ENCODE results near the gene LRRC74A.

LRRC74A gene

DNA sequence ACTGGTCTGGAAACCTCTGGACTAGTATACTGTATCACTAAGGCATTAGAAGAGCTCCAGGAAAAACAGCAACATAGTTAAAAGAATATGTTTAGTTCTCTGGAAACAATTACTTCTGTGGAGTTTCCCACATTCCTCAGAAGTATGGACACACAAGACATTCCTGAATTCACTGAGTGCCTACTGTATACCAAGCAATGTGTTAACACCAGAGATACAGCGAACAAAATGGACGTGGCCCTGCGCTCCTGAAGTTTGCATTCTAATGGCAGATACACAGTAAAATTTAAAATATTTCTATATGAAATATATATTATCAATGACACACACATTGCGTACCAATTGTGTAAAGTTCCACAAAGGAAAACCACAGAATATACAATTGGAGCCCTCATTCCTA lies 14.6 kb upstream of the LRRC74A start:
- Histone ChIP-seq H3K4me1 (ENCODE audit: control insufficient read depth, low read depth, low read length) (peaks cover 3% of the 10 kb centered on the region), H2AK5ac (ENCODE audit: low read length) (no peak overlapping the region), H3K79me1 (ENCODE audit: low read length) (peaks cover 4% of the 10 kb centered on the region), H3K79me2 (ENCODE audit: control insufficient read depth, insufficient read depth, low read length) (peaks cover 2% of the 10 kb centered on the region), H3K27ac (ENCODE audit: low read depth, low read length) (no peak overlapping the region), H4K8ac (ENCODE audit: low read depth, low read length) (no peak overlapping the region), H3K4me2 (ENCODE audit: low read length) (peak overlapping the region; percentile 87), H3K18ac (ENCODE audit: low read length) (no peak overlapping the region), H2BK120ac (ENCODE audit: low read depth, low read length) (no peak overlapping the region), H3K4ac (ENCODE audit: low read depth, low read length) (no peak overlapping the region), H2BK15ac (replicated peaks; ENCODE audit: low read depth) (no peak overlapping the region), H3K4me3 (ENCODE audit: low read length) (no peak overlapping the region), H3K27me3 (ENCODE audit: insufficient read depth, low read length, poor library complexity) (no peaks in the 10 kb centered on the region), H3K23ac (ENCODE audit: low read length) (no peak overlapping the region), H3K36me3 (ENCODE audit: control insufficient read depth, insufficient read depth, low read length) (no peaks in the 10 kb centered on the region), H4K5ac (ENCODE audit: low read length) (no peak overlapping the region), H2BK5ac (ENCODE audit: low read length) (no peak overlapping the region), H3K9ac (ENCODE audit: low read length) (peak overlapping the region; percentile 89), H3K56ac (ENCODE audit: low read length) (no peak overlapping the region)
- no peak for DNase-seq
- WGBS (ENCODE audit: extremely low coverage, insufficient coverage, low lambda C conversion rate): no CpG with 5 or more reads among the region's 4 CpGs

- WGBS (ENCODE audit: extremely low coverage, insufficient coverage, low lambda C conversion rate): no CpG with 5 or more reads among the region's 20 CpGs
- H3K79me1 ChIP-seq (ENCODE audit: low read length): peaks cover 4% of the 10 kb centered on the region
- no peak overlapping the region for H2BK120ac ChIP-seq (ENCODE audit: low read depth, low read length)
- peak overlapping the region; percentile 87 for H3K4me2 ChIP-seq (ENCODE audit: low read length)
- H3K4ac ChIP-seq (ENCODE audit: low read depth, low read length): no peak overlapping the region
- no peak overlapping the region for H3K27ac ChIP-seq (ENCODE audit: low read depth, low read length)
- peaks cover 2% of the 10 kb centered on the region for H3K79me2 ChIP-seq (ENCODE audit: control insufficient read depth, insufficient read depth, low read length)
- H2BK5ac ChIP-seq (ENCODE audit: low read length): no peak overlapping the region
- peak; percentile 45 for DNase-seq
- H4K5ac ChIP-seq (ENCODE audit: low read length): no peak overlapping the region
- no peak overlapping the region for H2AK5ac ChIP-seq (ENCODE audit: low read length)
- no peak overlapping the region for H4K8ac ChIP-seq (ENCODE audit: low read depth, low read length)
- H3K9ac ChIP-seq (ENCODE audit: low read length): peak overlapping the region; percentile 89
- H3K56ac ChIP-seq (ENCODE audit: low read length): peak overlapping the region; percentile 95
- H3K4me1 ChIP-seq (ENCODE audit: control insufficient read depth, low read depth, low read length): peaks cover 3% of the 10 kb centered on the region
- H3K23ac ChIP-seq (ENCODE audit: low read length): peak overlapping the region; percentile 32
- no peak overlapping the region for H2BK15ac ChIP-seq (replicated peaks; ENCODE audit: low read depth)
- peak overlapping the region; percentile 73 for H3K18ac ChIP-seq (ENCODE audit: low read length)
- no peaks in the 10 kb centered on the region for H3K27me3 ChIP-seq (ENCODE audit: insufficient read depth, low read length, poor library complexity)
- peak overlapping the region; percentile 79 for H3K4me3 ChIP-seq (ENCODE audit: low read length)
- H3K36me3 ChIP-seq (ENCODE audit: control insufficient read depth, insufficient read depth, low read length): no peaks in the 10 kb centered on the region
Observed at GRCh38 chr14:76812093-76812421, 14.2 kb upstream of the LRRC74A start.

- no peaks in the 10 kb centered on the region for H3K36me3 ChIP-seq (ENCODE audit: control insufficient read depth, insufficient read depth, low read length)
- peaks cover 2% of the 10 kb centered on the region for H3K79me2 ChIP-seq (ENCODE audit: control insufficient read depth, insufficient read depth, low read length)
- H3K23ac ChIP-seq (ENCODE audit: low read length): peak within 1 kb of the TSS; percentile 32
- H4K5ac ChIP-seq (ENCODE audit: low read length): peak within 1 kb of the TSS; percentile 98
- peak within 1 kb of the TSS; percentile 67 for H3K27ac ChIP-seq (ENCODE audit: low read depth, low read length)
- no CpG with 5 or more reads among the region's 69 CpGs for WGBS (ENCODE audit: extremely low coverage, insufficient coverage, low lambda C conversion rate)
- H3K56ac ChIP-seq (ENCODE audit: low read length): peak within 1 kb of the TSS; percentile 95
- peak; percentile 98 for DNase-seq
- H3K9ac ChIP-seq (ENCODE audit: low read length): peak within 1 kb of the TSS; percentile 89
- peak within 1 kb of the TSS; percentile 91 for H4K8ac ChIP-seq (ENCODE audit: low read depth, low read length)
- peak within 1 kb of the TSS; percentile 73 for H3K18ac ChIP-seq (ENCODE audit: low read length)
- H2BK5ac ChIP-seq (ENCODE audit: low read length): no peak within 1 kb of the TSS
- H2BK15ac ChIP-seq (replicated peaks; ENCODE audit: low read depth): no peak within 1 kb of the TSS
- peak within 1 kb of the TSS; percentile 87 for H3K4me2 ChIP-seq (ENCODE audit: low read length)
- no peak within 1 kb of the TSS for H2BK120ac ChIP-seq (ENCODE audit: low read depth, low read length)
- no peaks in the 10 kb centered on the region for H3K27me3 ChIP-seq (ENCODE audit: insufficient read depth, low read length, poor library complexity)
- peaks cover 3% of the 10 kb centered on the region for H3K4me1 ChIP-seq (ENCODE audit: control insufficient read depth, low read depth, low read length)
- H3K4me3 ChIP-seq (ENCODE audit: low read length): peak within 1 kb of the TSS; percentile 79
- H2AK5ac ChIP-seq (ENCODE audit: low read length): peak within 1 kb of the TSS; percentile 48
- peaks cover 4% of the 10 kb centered on the region for H3K79me1 ChIP-seq (ENCODE audit: low read length)
- H3K4ac ChIP-seq (ENCODE audit: low read depth, low read length): no peak within 1 kb of the TSS
Observed at GRCh38 chr14:76812422-76813383, 13.5 kb upstream of the LRRC74A start, which contains the start of gene ANGEL1. Gene ANGEL1 (minus strand): TSS chr14:76812882. CDS start chr14:76812827, 55 bp downstream.

DNA sequence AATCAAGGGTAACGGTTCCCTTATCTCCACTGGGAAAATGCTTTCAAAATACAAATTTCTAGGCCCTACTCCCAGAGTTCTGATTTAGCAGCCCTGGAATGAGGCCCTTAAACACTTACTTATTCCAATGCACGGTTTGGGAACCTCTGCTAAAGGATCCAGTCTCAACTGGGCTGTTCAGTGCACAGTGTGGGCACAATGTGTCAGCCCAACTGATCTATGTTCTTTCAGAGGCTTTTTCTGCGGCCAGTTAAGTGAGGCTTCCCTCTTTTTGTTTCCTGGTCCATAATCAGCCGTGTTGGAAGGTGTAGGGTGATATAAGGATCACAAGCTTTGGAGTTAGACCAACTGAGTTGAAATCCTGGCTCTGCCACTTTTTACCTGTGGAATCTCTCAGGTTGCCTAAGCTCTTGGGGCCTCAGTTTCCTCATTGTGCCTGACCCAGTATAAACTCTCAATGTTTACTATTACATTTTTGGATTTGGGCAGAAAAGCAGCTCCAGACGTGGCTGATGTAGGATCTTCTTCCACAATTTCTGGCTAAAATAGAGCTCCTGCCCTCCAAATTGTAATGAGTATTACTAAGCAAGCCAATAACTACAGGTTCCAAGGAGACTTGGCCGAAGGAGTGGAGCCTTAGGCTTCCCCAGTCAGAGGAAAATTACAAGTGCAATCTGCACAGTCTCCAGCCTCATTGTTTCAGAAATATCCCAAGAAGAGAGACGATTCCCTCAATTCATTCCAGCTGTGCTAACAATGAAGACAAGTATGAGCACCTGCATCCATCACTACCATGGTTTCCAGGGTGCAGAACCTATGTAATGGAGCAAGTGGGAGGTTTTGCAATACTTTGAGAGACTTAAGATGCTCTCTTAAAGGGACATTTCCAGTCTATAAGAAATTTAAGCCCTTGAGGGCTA lies 11.2 kb upstream of the LRRC74A start:
- Histone ChIP-seq H3K79me2 (ENCODE audit: control insufficient read depth, insufficient read depth, low read length) (peaks cover 2% of the 10 kb centered on the region), H3K27ac (ENCODE audit: low read depth, low read length) (no peak overlapping the region), H3K4me1 (ENCODE audit: control insufficient read depth, low read depth, low read length) (peaks cover 3% of the 10 kb centered on the region), H2BK15ac (replicated peaks; ENCODE audit: low read depth) (no peak overlapping the region), H2BK120ac (ENCODE audit: low read depth, low read length) (no peak overlapping the region), H3K18ac (ENCODE audit: low read length) (no peak overlapping the region), H3K4me2 (ENCODE audit: low read length) (no peak overlapping the region), H2AK5ac (ENCODE audit: low read length) (no peak overlapping the region), H3K56ac (ENCODE audit: low read length) (no peak overlapping the region), H3K4me3 (ENCODE audit: low read length) (no peak overlapping the region), H3K27me3 (ENCODE audit: insufficient read depth, low read length, poor library complexity) (no peaks in the 10 kb centered on the region), H2BK5ac (ENCODE audit: low read length) (no peak overlapping the region), H3K9ac (ENCODE audit: low read length) (no peak overlapping the region), H4K5ac (ENCODE audit: low read length) (no peak overlapping the region), H3K79me1 (ENCODE audit: low read length) (no peaks in the 10 kb centered on the region), H3K4ac (ENCODE audit: low read depth, low read length) (no peak overlapping the region), H3K23ac (ENCODE audit: low read length) (no peak overlapping the region), H3K36me3 (ENCODE audit: control insufficient read depth, insufficient read depth, low read length) (no peaks in the 10 kb centered on the region), H4K8ac (ENCODE audit: low read depth, low read length) (no peak overlapping the region)
- no CpG with 5 or more reads among the region's 7 CpGs for WGBS (ENCODE audit: extremely low coverage, insufficient coverage, low lambda C conversion rate)
- no peak for DNase-seq

GRCh38 chr14:76820700-76821099 lies 5.5 kb upstream of the LRRC74A start:
- Histone ChIP-seq H3K4me2 (ENCODE audit: low read length) (no peak overlapping the region), H3K79me1 (ENCODE audit: low read length) (no peaks in the 10 kb centered on the region)

More at GRCh38 chr14:76820700-76821099, 5.5 kb upstream of the LRRC74A start:
- H2BK120ac ChIP-seq (ENCODE audit: low read depth, low read length): no peak overlapping the region
- no peaks in the 10 kb centered on the region for H3K36me3 ChIP-seq (ENCODE audit: control insufficient read depth, insufficient read depth, low read length)
- DNase-seq: no peak
- no peak overlapping the region for H4K5ac ChIP-seq (ENCODE audit: low read length)
- H3K4me1 ChIP-seq (ENCODE audit: control insufficient read depth, low read depth, low read length): no peaks in the 10 kb centered on the region
- H3K4ac ChIP-seq (ENCODE audit: low read depth, low read length): no peak overlapping the region
- WGBS (ENCODE audit: extremely low coverage, insufficient coverage, low lambda C conversion rate): no CpG with 5 or more reads among the region's 2 CpGs
- H4K8ac ChIP-seq (ENCODE audit: low read depth, low read length): no peak overlapping the region
- H3K9ac ChIP-seq (ENCODE audit: low read length): no peak overlapping the region
- H3K79me2 ChIP-seq (ENCODE audit: control insufficient read depth, insufficient read depth, low read length): no peaks in the 10 kb centered on the region
- H3K56ac ChIP-seq (ENCODE audit: low read length): no peak overlapping the region
- H2AK5ac ChIP-seq (ENCODE audit: low read length): no peak overlapping the region
- H3K4me3 ChIP-seq (ENCODE audit: low read length): no peak overlapping the region
- no peak overlapping the region for H2BK5ac ChIP-seq (ENCODE audit: low read length)
- H3K27ac ChIP-seq (ENCODE audit: low read depth, low read length): no peak overlapping the region
- no peak overlapping the region for H2BK15ac ChIP-seq (replicated peaks; ENCODE audit: low read depth)
- no peak overlapping the region for H3K18ac ChIP-seq (ENCODE audit: low read length)
- no peaks in the 10 kb centered on the region for H3K27me3 ChIP-seq (ENCODE audit: insufficient read depth, low read length, poor library complexity)
- H3K23ac ChIP-seq (ENCODE audit: low read length): no peak overlapping the region
